H1 (cell line): ENCODE measurements around the gene SYNJ2. TPM values are rescaled to one million over a fixed set of nuclear protein-coding genes. Genes with fewer than 3 reads are reported as not detected.

ENCODE experiments used
- CTCF ChIA-PET: fragments of 300-600 bp; sonication (Branson Sonifier 250); formaldehyde crosslinking; loops from one replicate; lab custom pipeline; 2021; ENCODE audit not compliant: partially characterized antibody; lab: Charles Lee
- POLR2A ChIA-PET: fragments of 300-600 bp; sonication (Branson Sonifier 250); formaldehyde crosslinking; loops from one replicate; lab custom pipeline; 2021; ENCODE audit warnings: inconsistent platforms; ENCODE audit not compliant: partially characterized antibody; lab: Charles Lee
- DNase-seq, 2 experiments: peaks; one replicate each; pipeline versions ENCODE4 v3.0.0 to v3.0.0-alpha.2; 2010 to 2022; ENCODE audit warnings: low spot score in 2 of 2, low read depth in 1 of 2, mixed read lengths in 1 of 2
- FAIRE-seq: peaks from 2 replicates; lab custom pipeline; 2011; peaks lifted over from hg19 to GRCh38; lab: Jason Lieb, UNC
- H2AFZ ChIP-seq: 2 replicates; pipeline ENCODE4 v1.8.1; 2012; ENCODE audit warnings: low read length, inconsistent platforms
- H2AK5ac ChIP-seq: 2 replicates; pipeline ENCODE4 v1.6.1; 2013; ENCODE audit warnings: low read depth, low read length
- H2BK120ac ChIP-seq: replicated peaks from 2 replicates; pipeline ENCODE3; 2013; ENCODE audit warnings: low read depth, low read length, inconsistent platforms
- H2BK12ac ChIP-seq: 2 replicates; pipeline ENCODE4 v1.6.1; 2013; ENCODE audit warnings: low read depth, low read length
- H2BK15ac ChIP-seq: 2 replicates; pipeline ENCODE4 v1.6.1; 2013; ENCODE audit warnings: low read length
- H2BK20ac ChIP-seq: 2 replicates; pipeline ENCODE4 v1.6.1; 2013; ENCODE audit warnings: low read length
- H2BK5ac ChIP-seq: 2 replicates; pipeline ENCODE4 v1.6.1; 2013; ENCODE audit warnings: low read depth, low read length
- H3K14ac ChIP-seq: 2 replicates; pipeline ENCODE4 v1.6.1; 2013; ENCODE audit warnings: inconsistent platforms; ENCODE audit not compliant: insufficient read length
- H3K18ac ChIP-seq: 2 replicates; pipeline ENCODE4 v1.6.1; 2013; ENCODE audit warnings: low read length; ENCODE audit errors: extremely low read depth
- H3K23ac ChIP-seq: 2 replicates; pipeline ENCODE4 v1.6.1; 2013; ENCODE audit warnings: inconsistent platforms; ENCODE audit not compliant: insufficient read length
- H3K23me2 ChIP-seq: 2 replicates; pipeline ENCODE4 v1.6.1; 2013; ENCODE audit warnings: low read depth, low read length
- H3K27ac ChIP-seq: 2 replicates; pipeline ENCODE4 v1.6.1; 2011; ENCODE audit warnings: low read depth, low read length, inconsistent platforms
- H3K27me3 ChIP-seq, 4 experiments: replicated peaks in 1 of 4; 1 replicate in 1 of 4; 2 replicates in 3 of 4; pipeline versions ENCODE4 v1.6.1 to v1.8.1; 2011 to 2013; ENCODE audit warnings: low read length in 3 of 4, mild to moderate bottlenecking in 3 of 4, inconsistent platforms in 2 of 4, mixed read lengths in 2 of 4, moderate library complexity in 1 of 4; ENCODE audit not compliant: control insufficient read depth in 3 of 4, insufficient read depth in 3 of 4; ENCODE audit errors: extremely low read depth in 1 of 4
- H3K36me3 ChIP-seq, 4 experiments: 2 replicates each; pipeline versions ENCODE4 v1.6.1 to v1.8.1; 2011 to 2013; ENCODE audit warnings: mild to moderate bottlenecking in 4 of 4, low read length in 3 of 4, moderate library complexity in 2 of 4, control low read depth in 1 of 4, inconsistent platforms in 1 of 4; ENCODE audit not compliant: insufficient read depth in 4 of 4, control insufficient read depth in 2 of 4
- H3K4ac ChIP-seq: replicated peaks from 2 replicates; pipeline ENCODE3; 2013; ENCODE audit warnings: low read length, low read depth, mixed read lengths, inconsistent platforms; ENCODE audit not compliant: insufficient read length
- H3K4me1 ChIP-seq, 4 experiments: replicated peaks in 1 of 4; 1 replicate in 1 of 4; 2 replicates in 3 of 4; pipeline versions ENCODE4 v1.6.1 to v1.8.1; 2011 to 2013; ENCODE audit warnings: low read length in 3 of 4, inconsistent platforms in 2 of 4, mixed read lengths in 1 of 4; ENCODE audit not compliant: insufficient read depth in 4 of 4, control insufficient read depth in 3 of 4
- H3K4me2 ChIP-seq, 2 experiments: 2 replicates each; pipeline versions ENCODE4 v1.6.1 to v1.8.1; 2011 to 2013; ENCODE audit warnings: low read depth in 2 of 2, low read length in 2 of 2, control low read depth in 1 of 2, inconsistent platforms in 1 of 2, mild to moderate bottlenecking in 1 of 2; ENCODE audit not compliant: insufficient read depth in 1 of 2
- H3K4me3 ChIP-seq, 4 experiments: fragments of 200-600, 300-600 bp in 1 of 4; sonication (generic), shearing (Covaris generic), sonication (Bioruptor Twin) in 1 of 4; 2 replicates each; pipeline versions ENCODE4 v1.5.1 to v1.8.1; 2011 to 2016; ENCODE audit warnings: low read length in 4 of 4, low read depth in 3 of 4, control low read depth in 2 of 4, inconsistent platforms in 2 of 4, mild to moderate bottlenecking in 2 of 4, mixed read lengths in 1 of 4, moderate library complexity in 1 of 4; ENCODE audit not compliant: insufficient read depth in 2 of 4; ENCODE audit errors: extremely low read depth in 1 of 4
- H3K56ac ChIP-seq: replicated peaks from 2 replicates; pipeline ENCODE3; 2013; ENCODE audit warnings: low read depth, mild to moderate bottlenecking, mixed read lengths, low read length, inconsistent platforms; ENCODE audit not compliant: insufficient read length
- H3K79me1 ChIP-seq: 2 replicates; pipeline ENCODE4 v1.6.1; 2013; ENCODE audit warnings: low read depth, low read length, control low read depth
- H3K79me2 ChIP-seq, 2 experiments: 2 replicates each; pipeline versions ENCODE4 v1.6.1 to v1.8.1; 2012 to 2013; ENCODE audit warnings: low read length in 2 of 2, mild to moderate bottlenecking in 2 of 2, inconsistent platforms in 1 of 2; ENCODE audit not compliant: insufficient read depth in 2 of 2, control insufficient read depth in 1 of 2
- H3K9ac ChIP-seq, 4 experiments: replicated peaks in 1 of 4; 1 replicate in 1 of 4; 2 replicates in 3 of 4; pipeline versions ENCODE4 v1.6.1 to v1.8.1; 2011 to 2013; ENCODE audit warnings: low read depth in 3 of 4, low read length in 3 of 4, control low read depth in 2 of 4, mild to moderate bottlenecking in 2 of 4, moderate library complexity in 2 of 4, inconsistent platforms in 1 of 4; ENCODE audit errors: extremely low read depth in 1 of 4
- H3K9me3 ChIP-seq, 2 experiments: 2 replicates each; pipeline versions ENCODE4 v1.6.1 to v1.8.1; 2012 to 2013; ENCODE audit warnings: mild to moderate bottlenecking in 2 of 2, moderate library complexity in 2 of 2, control low read depth in 1 of 2, inconsistent platforms in 1 of 2, low read depth in 1 of 2, low read length in 1 of 2, mixed read lengths in 1 of 2; ENCODE audit not compliant: insufficient read depth in 2 of 2
- H4K20me1 ChIP-seq, 2 experiments: replicated peaks in 1 of 2; 2 replicates each; pipeline versions ENCODE3 to v1.8.1; 2011 to 2013; ENCODE audit warnings: inconsistent platforms in 2 of 2, low read length in 2 of 2, mild to moderate bottlenecking in 1 of 2; ENCODE audit not compliant: insufficient read depth in 2 of 2, control insufficient read depth in 1 of 2
- H4K5ac ChIP-seq: 2 replicates; pipeline ENCODE4 v1.6.1; 2013; ENCODE audit warnings: low read length, low read depth, mixed read lengths, inconsistent platforms; ENCODE audit not compliant: insufficient read length
- H4K8ac ChIP-seq: 2 replicates; pipeline ENCODE4 v1.8.0; 2013; ENCODE audit warnings: mild to moderate bottlenecking, moderate library complexity, low read length, inconsistent platforms; ENCODE audit not compliant: insufficient read depth; ENCODE audit errors: extremely low read depth
- H4K91ac ChIP-seq: replicated peaks from 2 replicates; pipeline ENCODE3; 2013; ENCODE audit warnings: low read length, mixed read lengths, inconsistent platforms; ENCODE audit not compliant: insufficient read length
- ATF3 ChIP-seq: IDR thresholded peaks from 2 replicates; pipeline ENCODE4 v1.6.1; 2011; ENCODE audit warnings: low read depth, mild to moderate bottlenecking, low read length; ENCODE audit not compliant: insufficient read depth
- CBX5 ChIP-seq: fragments of 300-800, 300-1000 bp; sonication (generic); IDR thresholded peaks from 2 replicates; pipeline ENCODE4 v1.7.1; 2016; ENCODE audit warnings: antibody characterized with exemption, low read length, low read depth
- CHD1 ChIP-seq: IDR thresholded peaks from 2 replicates; pipeline ENCODE4 v1.6.1; 2012; ENCODE audit warnings: low read depth, low read length, improper control_type of control experiment
- E2F6 ChIP-seq: IDR thresholded peaks from 2 replicates; pipeline ENCODE4 v1.6.1; 2012; ENCODE audit warnings: inconsistent platforms
- GABPA ChIP-seq: IDR thresholded peaks from 2 replicates; pipeline ENCODE4 v1.6.1; 2011; ENCODE audit warnings: mild to moderate bottlenecking, low read length, moderate library complexity, borderline replicate concordance; ENCODE audit not compliant: insufficient read depth
- NANOG ChIP-seq: IDR thresholded peaks from 2 replicates; pipeline ENCODE4 v1.6.1; 2011; ENCODE audit warnings: low read length, low read depth, mild to moderate bottlenecking, inconsistent platforms; ENCODE audit not compliant: insufficient read depth, poor library complexity, severe bottlenecking
- POU5F1 ChIP-seq: IDR thresholded peaks from 2 replicates; pipeline ENCODE4 v1.6.1; 2011; ENCODE audit warnings: low read depth, mild to moderate bottlenecking, low read length, moderate library complexity
- RAD21 ChIP-seq, 2 experiments: IDR thresholded peaks in 1 of 2; conservative IDR thresholded peaks in 1 of 2; 2 replicates each; pipeline ENCODE4 v1.6.1; 2011; ENCODE audit warnings: low read depth in 2 of 2, low read length in 2 of 2, improper control_type of control experiment in 1 of 2, inconsistent platforms in 1 of 2, mild to moderate bottlenecking in 1 of 2, moderate library complexity in 1 of 2
- SP1 ChIP-seq: IDR thresholded peaks from 2 replicates; pipeline ENCODE4 v1.6.1; 2011; ENCODE audit warnings: low read depth, low read length
- TAF7 ChIP-seq: optimal IDR thresholded peaks from 2 replicates; pipeline ENCODE3; 2011; ENCODE audit warnings: low read depth, mild to moderate bottlenecking, inconsistent platforms, low read length, moderate library complexity, borderline replicate concordance
- USF2 ChIP-seq: IDR thresholded peaks from 2 replicates; pipeline ENCODE4 v1.6.1; 2011; ENCODE audit warnings: low read length, improper control_type of control experiment
- WGBS, 2 experiments: shearing (Covaris generic) in 1 of 2; methylation state at CpG; one replicate each; pipeline versions ENCODE4 v1.1.6 to v1.1.7; 2013 to 2015; ENCODE audit warnings: low lambda C conversion rate in 2 of 2, mixed read lengths in 2 of 2, inconsistent platforms in 1 of 2, low coverage in 1 of 2, missing lambda C conversion rate in 1 of 2; ENCODE audit not compliant: insufficient replicate concordance in 2 of 2, insufficient coverage in 1 of 2, insufficient read length in 1 of 2; ENCODE audit errors: extremely low coverage in 1 of 2, missing lambda C conversion rate in 1 of 2; 5-methylcytosine and 5-hydroxymethylcytosine counted together
- polyA plus RNA-seq, 7 experiments: library from polyadenylated mRNA; depleted of rRNA in 3 of 7; stranded (reverse) in 5 of 7; unstranded in 2 of 7; fragments of >200 nt in 5 of 7; fragments of 200-250 nt in 2 of 7; gene quantifications; 1 replicate in 5 of 7; 2 replicates in 1 of 7; 4 replicates in 1 of 7; pipeline versions ENCODE4 v1.2.1 to v1.2.3, GENCODE V29; 2011 to 2013; ENCODE audit warnings: missing spikeins in 2 of 7, mixed read lengths in 2 of 7
- total RNA-seq: library from RNA; stranded (reverse); fragmentation: NEBNext Ultra II Directional; extraction: Animal tissue kit (Norgen Biotek cat#: 25700); gene quantifications from 2 replicates; pipeline ENCODE4 v1.2.1, GENCODE V29; 2021

The SYNJ2 gene
- total and polyA plus RNA-seq, 2 of the 8 experiments (the other 6 are each of a cell fraction or from before 2014, with no cell fraction given) = 3.7 to 13.9 TPM

GRCh38 chr6:158041788-158042187, 60.1 kb downstream of the SYNJ2 start:
- H3K36me3 ChIP-seq = no peaks in the 10 kb centered on the region
- no peak overlapping the region for H2AFZ ChIP-seq
- no peak overlapping the region for H2BK12ac ChIP-seq
- H2BK15ac ChIP-seq = no peak overlapping the region
- no peak overlapping the region for H2BK120ac ChIP-seq
- no peak overlapping the region for H3K4ac ChIP-seq
- H3K56ac ChIP-seq = no peak overlapping the region
- H4K5ac ChIP-seq = no peak overlapping the region
- no peak overlapping the region for H2BK20ac ChIP-seq
- no peak overlapping the region for H3K4me3 ChIP-seq
- H4K8ac ChIP-seq = no peak overlapping the region
- no peaks in the 10 kb centered on the region; the same call in 1 of the 2 replicates for H3K79me1 ChIP-seq
- no peak overlapping the region for H3K14ac ChIP-seq
- H3K23me2 ChIP-seq = peaks cover 3% of the 10 kb centered on the region; the same call in 1 of the 2 replicates
- DNase-seq (no peak), FAIRE-seq (no peak)
- no peak overlapping the region for H3K18ac ChIP-seq
- no peak overlapping the region for H3K4me2 ChIP-seq
- no peak overlapping the region for H2AK5ac ChIP-seq
- H4K91ac ChIP-seq = no peak overlapping the region
- H3K79me2 ChIP-seq = no peaks in the 10 kb centered on the region
- no peak overlapping the region for H2BK5ac ChIP-seq
- H3K4me1 ChIP-seq = peaks cover 0 to 10% (median 6%) of the 10 kb centered on the region in 4 experiments; a peak in 5 of 7 replicates
- CTCF ChIA-PET = interaction anchor here (0.8 to 2.9 kb wide), 6 partner anchors 9 to 30 kb away, joined by 3 to 9 read pairs (median 7); no protein-coding TSS in a partner anchor
- no peak overlapping the region for H3K23ac ChIP-seq
- no peaks in the 10 kb centered on the region for H3K27me3 ChIP-seq
- no peak overlapping the region for H3K27ac ChIP-seq
- peaks cover 2 to 3% of the 10 kb centered on the region in 2 experiments for H4K20me1 ChIP-seq
- H3K9me3 ChIP-seq = no peaks in the 10 kb centered on the region
- no peak overlapping the region for H3K9ac ChIP-seq
- WGBS, 2 experiments = 87% methylated on average over 12 of the region's 12 CpGs; no CpG with 5 or more reads in 1 of the 2 experiments
- POLR2A ChIA-PET = no interaction called here
- TF ChIP-seq E2F6 (no peak), CBX5 (no peak), RAD21 (IDR thresholded peaks at IDR 0.05 in 1 of 2, conservative IDR thresholded peaks at IDR 0.05 in 1 of 2; ENCODE audit: low read depth in 2 of 2, low read length in 2 of 2) (no peak), POU5F1 (no peak), USF2 (no peak), SP1 (no peak), ATF3 (no peak), CHD1 (no peak), TAF7 (no peak), GABPA (no peak), NANOG (no peak)
